Vagina (tissue), 2 donors: ENCODE results near the gene DDX19B.
"Not testable (repeated sequence)": the region's sequence is repeated elsewhere in the genome, so short reads cannot be mapped to it uniquely, and the experiment has no call there.

Experiments used
- POLR2A ChIP-seq, 2 donors: fragments of 450-650 bp; IDR thresholded peaks; one replicate each; pipeline ENCODE4 v1.6.1; 2017; ENCODE audit warnings: antibody characterized with exemption in 2 of 2, mild to moderate bottlenecking in 2 of 2, moderate library complexity in 2 of 2
- POLR2AphosphoS5 ChIP-seq, 2 donors: sonication (generic); formaldehyde crosslinking; IDR thresholded peaks; one replicate each; pipeline ENCODE4 v1.9.0; 2017; ENCODE audit warnings: antibody characterized with exemption in 2 of 2, mild to moderate bottlenecking in 2 of 2, low read depth in 1 of 2; ENCODE audit not compliant: insufficient read depth in 1 of 2
- TF ChIP-seq, protein P1 (sequence below), 3 experiments: fragments of 450-650 bp in 2 of 3; fragments of 200-600 bp in 1 of 3; sonication (generic) in 1 of 3; IDR thresholded peaks; one replicate each; pipeline ENCODE4 v1.5.1; 2017 to 2019; ENCODE audit warnings: antibody characterized with exemption in 3 of 3, mild to moderate bottlenecking in 2 of 3, moderate library complexity in 2 of 3

GRCh38 chr16:70287304-70287971, 11.5 kb upstream of the DDX19B start:
- TF ChIP-seq POLR2A (IDR thresholded peaks at IDR 0.05); POLR2AphosphoS5 (IDR thresholded peaks at IDR 0.05; ENCODE audit: insufficient read depth in 1 of 2, low read depth in 1 of 2): not testable (repeated sequence)
- TF ChIP-seq, protein P1, sequence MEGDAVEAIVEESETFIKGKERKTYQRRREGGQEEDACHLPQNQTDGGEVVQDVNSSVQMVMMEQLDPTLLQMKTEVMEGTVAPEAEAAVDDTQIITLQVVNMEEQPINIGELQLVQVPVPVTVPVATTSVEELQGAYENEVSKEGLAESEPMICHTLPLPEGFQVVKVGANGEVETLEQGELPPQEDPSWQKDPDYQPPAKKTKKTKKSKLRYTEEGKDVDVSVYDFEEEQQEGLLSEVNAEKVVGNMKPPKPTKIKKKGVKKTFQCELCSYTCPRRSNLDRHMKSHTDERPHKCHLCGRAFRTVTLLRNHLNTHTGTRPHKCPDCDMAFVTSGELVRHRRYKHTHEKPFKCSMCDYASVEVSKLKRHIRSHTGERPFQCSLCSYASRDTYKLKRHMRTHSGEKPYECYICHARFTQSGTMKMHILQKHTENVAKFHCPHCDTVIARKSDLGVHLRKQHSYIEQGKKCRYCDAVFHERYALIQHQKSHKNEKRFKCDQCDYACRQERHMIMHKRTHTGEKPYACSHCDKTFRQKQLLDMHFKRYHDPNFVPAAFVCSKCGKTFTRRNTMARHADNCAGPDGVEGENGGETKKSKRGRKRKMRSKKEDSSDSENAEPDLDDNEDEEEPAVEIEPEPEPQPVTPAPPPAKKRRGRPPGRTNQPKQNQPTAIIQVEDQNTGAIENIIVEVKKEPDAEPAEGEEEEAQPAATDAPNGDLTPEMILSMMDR (IDR thresholded peaks at IDR 0.05), result not testable (repeated sequence)
